HepG2 (cell line): Measurements from ENCODE around the gene CLTA. TPM values are rescaled to one million over a fixed set of nuclear protein-coding genes. Genes with fewer than 3 reads are reported as not detected.
"Not testable (repeated sequence)": the region's sequence is repeated elsewhere in the genome, so short reads cannot be mapped to it uniquely, and the experiment has no call there.

Experiments used
- ATAC-seq: fragments of 200-7000 bp; cut with Tn5 transposase; 3 replicates; pipeline ENCODE4 v1.9.1; 2020; ENCODE audit warnings: mild to moderate bottlenecking, moderate library complexity
- BruUV-seq: library from RNA; stranded (reverse); fragments of 400-500 nt; replicated peaks from 2 replicates; lab custom pipeline; 2021; lab: Mats Ljungman, UMichigan
- CTCF ChIA-PET: fragments of 300-600 bp; formaldehyde crosslinking; extraction: SDS; loops from one replicate; lab custom pipeline; 2021; ENCODE audit warnings: low total read pairs, inconsistent platforms, low intra/inter-chr PET ratio; lab: Yijun Ruan, JAX
- POLR2A ChIA-PET: fragments of 350-600 bp; sonication (Branson Sonifier 250); formaldehyde crosslinking; loops from one replicate; lab custom pipeline; 2020; ENCODE audit warnings: antibody characterized with exemption, inconsistent platforms; lab: Yijun Ruan, JAX
- DNase-seq: peaks from one replicate; pipeline ENCODE4 v3.0.0-alpha.2; 2015; ENCODE audit warnings: low spot score
- FAIRE-seq: peaks from 3 replicates; lab custom pipeline; 2011; peaks lifted over from hg19 to GRCh38; lab: Jason Lieb, UNC
- H2AFZ ChIP-seq: one replicate; pipeline ENCODE4 v1.6.1; 2011; ENCODE audit warnings: low read length, inconsistent platforms
- H3K27ac ChIP-seq: fragments of 300-600 bp; 3 replicates; pipeline ENCODE4 v1.8.0; 2011; ENCODE audit warnings: mixed run types, mild to moderate bottlenecking, mixed read lengths, low read length, inconsistent platforms; ENCODE audit not compliant: insufficient read depth; ENCODE audit errors: extremely low read length
- H3K27me3 ChIP-seq, 2 experiments: fragments of 200-600 bp in 1 of 2; 2 replicates in 1 of 2; 3 replicates in 1 of 2; pipeline versions ENCODE4 v1.6.0 to v1.8.0; 2011; ENCODE audit warnings: low read length in 2 of 2, mild to moderate bottlenecking in 2 of 2, moderate library complexity in 2 of 2, inconsistent platforms in 1 of 2; ENCODE audit not compliant: insufficient read depth in 2 of 2, control insufficient read depth in 1 of 2
- H3K36me3 ChIP-seq, 2 experiments: fragments of 200-600 bp in 1 of 2; replicated peaks in 1 of 2; 2 replicates in 1 of 2; 3 replicates in 1 of 2; pipeline versions ENCODE4 v1.5.1 to v1.8.0; 2011; ENCODE audit warnings: low read length in 2 of 2, inconsistent platforms in 1 of 2; ENCODE audit not compliant: insufficient read depth in 2 of 2, control insufficient read depth in 1 of 2
- H3K4me1 ChIP-seq: 2 replicates; pipeline ENCODE4 v1.5.1; 2012; ENCODE audit warnings: low read length, inconsistent platforms; ENCODE audit not compliant: insufficient read depth
- H3K4me2 ChIP-seq: 2 replicates; pipeline ENCODE4 v1.6.0; 2011; ENCODE audit warnings: low read depth, low read length, inconsistent platforms
- H3K4me3 ChIP-seq, 3 experiments: fragments of 200-600 bp in 1 of 3; sonication (generic), shearing (Covaris generic) in 1 of 3; replicated peaks in 1 of 3; 2 replicates each; pipeline ENCODE4 v1.5.1; 2011 to 2016; ENCODE audit warnings: low read length in 3 of 3, inconsistent platforms in 2 of 3, low read depth in 2 of 3, mild to moderate bottlenecking in 2 of 3, control low read depth in 1 of 3, mixed read lengths in 1 of 3; ENCODE audit not compliant: insufficient read depth in 1 of 3
- H3K79me2 ChIP-seq: one replicate; pipeline ENCODE4 v1.6.1; 2011; ENCODE audit warnings: low read length, inconsistent platforms; ENCODE audit not compliant: insufficient read depth
- H3K9ac ChIP-seq: 2 replicates; pipeline ENCODE4 v1.6.0; 2011; ENCODE audit warnings: mild to moderate bottlenecking, low read depth, low read length, inconsistent platforms; ENCODE audit not compliant: insufficient read depth
- H3K9me3 ChIP-seq: 2 replicates; pipeline ENCODE4 v1.5.1; 2012; ENCODE audit warnings: mild to moderate bottlenecking, low read length
- H4K20me1 ChIP-seq: 2 replicates; pipeline ENCODE4 v1.6.0; 2011; ENCODE audit warnings: inconsistent platforms, mild to moderate bottlenecking, low read length, moderate library complexity; ENCODE audit not compliant: insufficient read depth
- ATF7 ChIP-seq, 2 experiments: fragments of 450-650 bp in 1 of 2; sonication (generic) in 1 of 2; formaldehyde crosslinking in 1 of 2; IDR thresholded peaks; 2 replicates each; pipeline versions ENCODE4 v1.4.0 to v1.6.1; 2016 to 2020; ENCODE audit warnings: antibody characterized with exemption in 1 of 2, mild to moderate bottlenecking in 1 of 2, missing genetic modification reagents in 1 of 2
- GATAD1 ChIP-seq: IDR thresholded peaks from 2 replicates; pipeline ENCODE4 v1.6.1; 2016; ENCODE audit warnings: missing genetic modification reagents, missing compliant biosample characterization
- ISL2 ChIP-seq: sonication (generic); formaldehyde crosslinking; IDR thresholded peaks from 2 replicates; pipeline ENCODE4 v1.5.0; 2020; ENCODE audit warnings: missing genetic modification reagents
- KAT7 ChIP-seq: IDR thresholded peaks from 2 replicates; pipeline ENCODE4 v1.6.1; 2018; ENCODE audit warnings: borderline replicate concordance, missing compliant biosample characterization
- MEIS1 ChIP-seq: sonication (generic); formaldehyde crosslinking; IDR thresholded peaks from 2 replicates; pipeline ENCODE4 v1.9.0; 2021; ENCODE audit warnings: mild to moderate bottlenecking, missing genetic modification reagents, moderate library complexity, borderline replicate concordance
- NR2F1 ChIP-seq, 2 experiments: fragments of 450-650 bp in 1 of 2; formaldehyde crosslinking in 1 of 2; IDR thresholded peaks; 2 replicates each; pipeline versions ENCODE4 v1.5.0 to v1.6.1; 2016 to 2020; ENCODE audit warnings: mild to moderate bottlenecking in 1 of 2, missing compliant biosample characterization in 1 of 2, missing genetic modification reagents in 1 of 2, moderate library complexity in 1 of 2
- PLRG1 ChIP-seq: fragments of 450-650 bp; conservative IDR thresholded peaks from 2 replicates; pipeline ENCODE4 v1.6.1; 2016
- RBM39 ChIP-seq: fragments of 200-400 bp; formaldehyde crosslinking; IDR thresholded peaks from one replicate; pipeline ENCODE4 v1.6.1; 2018; ENCODE audit warnings: antibody characterized with exemption, mild to moderate bottlenecking, low read depth, low read length; ENCODE audit not compliant: poor library complexity, severe bottlenecking
- RNF219 ChIP-seq: sonication (generic); formaldehyde crosslinking; IDR thresholded peaks from 2 replicates; pipeline ENCODE4 v1.5.0; 2020; ENCODE audit warnings: mild to moderate bottlenecking, missing genetic modification reagents
- TEAD3 ChIP-seq: optimal IDR thresholded peaks from 2 replicates; pipeline ENCODE3; 2016; ENCODE audit warnings: borderline replicate concordance
- TIGD3 ChIP-seq: sonication (generic); formaldehyde crosslinking; IDR thresholded peaks from 2 replicates; pipeline ENCODE4 v1.5.1; 2020; ENCODE audit warnings: mild to moderate bottlenecking, missing genetic modification reagents, borderline replicate concordance
- ZBTB8A ChIP-seq: sonication (generic); formaldehyde crosslinking; IDR thresholded peaks from 2 replicates; pipeline ENCODE4 v1.4.0; 2020; ENCODE audit warnings: mild to moderate bottlenecking, low read depth, missing genetic modification reagents, borderline replicate concordance
- WGBS: methylation state at CpG from one replicate; pipeline ENCODE4 v1.1.6; 2017; ENCODE audit warnings: low lambda C conversion rate; 5-methylcytosine and 5-hydroxymethylcytosine counted together
- in situ Hi-C: cut with HindIII; loops from 2 replicates; pipeline ENCODE4 v1.10.0; 2017; ENCODE audit warnings: low pct_unique_long_range_greater_than_20kb; ENCODE audit not compliant: extremely low pct_ligation_motif_present
- intact Hi-C: fragments of 100-400 bp; cut with micrococcal nuclease; formaldehyde crosslinking; loops from one replicate; pipeline ENCODE4 v1.10.0; 2022; ENCODE audit not compliant: unreplicated experiment
- polyA plus RNA-seq, 8 experiments: library from polyadenylated mRNA; depleted of rRNA in 3 of 8; stranded (reverse) in 7 of 8; unstranded in 1 of 8; fragments of >200 nt; fragmentation: Illumina TruSeq in 4 of 8; extraction: Trizol in 4 of 8; gene quantifications; 2 replicates each; pipeline versions ENCODE4 v1.2.1 to v1.2.3, GENCODE V29; 2011 to 2016; ENCODE audit warnings: low read depth in 4 of 8, missing spikeins in 1 of 8, mixed read lengths in 1 of 8; ENCODE audit not compliant: insufficient read depth in 1 of 8
- total RNA-seq, 5 experiments: library from RNA; depleted of rRNA; stranded (reverse); fragments of >200 nt; fragmentation: Illumina TruSeq; extraction: Trizol; gene quantifications; 2 replicates each; pipeline ENCODE4 v1.2.3, GENCODE V29; 2016; ENCODE audit warnings: low read depth in 1 of 5
- TF ChIP-seq, protein P1 (sequence below): sonication (generic); formaldehyde crosslinking; IDR thresholded peaks from 2 replicates; pipeline ENCODE4 v1.4.0; 2020; ENCODE audit warnings: missing genetic modification reagents

Gene CLTA
- total and polyA plus RNA-seq, 2 of the 13 experiments (the other 11 are each of a cell fraction or from before 2014, with no cell fraction given), result 143 to 222 TPM

DNA sequence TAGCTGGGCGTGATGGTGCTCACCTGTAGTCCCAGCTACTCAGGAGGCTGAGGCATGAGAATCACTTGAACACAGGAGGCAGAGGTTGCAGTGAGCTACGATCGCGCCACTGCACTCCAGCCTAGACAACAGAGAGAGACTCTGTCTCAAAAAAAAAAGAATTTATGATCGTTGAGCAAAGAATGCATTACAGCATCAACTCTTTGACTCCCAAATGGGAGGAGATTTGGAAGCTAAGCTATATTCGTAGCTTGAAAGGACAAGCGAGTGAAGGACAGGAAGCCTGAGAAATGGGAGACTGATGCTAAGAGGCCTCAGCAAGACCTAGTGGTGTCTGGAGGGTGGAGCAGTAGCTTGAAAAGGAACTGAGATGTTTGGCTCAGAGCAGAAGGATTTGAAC lies 31.8 kb upstream of the CLTA start:
- no peak overlapping the region for H3K27ac ChIP-seq
- H2AFZ ChIP-seq, result no peak overlapping the region
- DNase-seq, result no peak
- in situ Hi-C loops (no loop called here), intact Hi-C loops (no loop called here)
- no TSS peak for BruUV-seq
- 67% methylated on average over 7 of the region's 7 CpGs for WGBS
- peaks cover 0 to 4% of the 10 kb centered on the region in 2 experiments; a peak in 1 of 5 replicates for H3K27me3 ChIP-seq
- no peaks in the 10 kb centered on the region for H3K9me3 ChIP-seq
- H3K4me1 ChIP-seq, result peaks cover 9% of the 10 kb centered on the region; the same call in 1 of the 2 replicates
- CTCF ChIA-PET, result no interaction called here
- POLR2A ChIA-PET, result no interaction called here
- no peaks in the 10 kb centered on the region for H3K79me2 ChIP-seq
- H3K9ac ChIP-seq, result no peak overlapping the region
- no peak overlapping the region for H3K4me2 ChIP-seq
- no peak for TF ChIP-seq PLRG1
- TF ChIP-seq, protein P1, sequence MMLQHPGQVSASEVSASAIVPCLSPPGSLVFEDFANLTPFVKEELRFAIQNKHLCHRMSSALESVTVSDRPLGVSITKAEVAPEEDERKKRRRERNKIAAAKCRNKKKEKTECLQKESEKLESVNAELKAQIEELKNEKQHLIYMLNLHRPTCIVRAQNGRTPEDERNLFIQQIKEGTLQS, result no peak
- TF ChIP-seq MEIS1, result no peak
- TF ChIP-seq ATF7 (IDR thresholded peaks at IDR 0.05), result no peak
- TF ChIP-seq ATF7 (CRISPR knock-in tag; IDR thresholded peaks at IDR 0.05), result no peak
- no peak for TF ChIP-seq ISL2 (CRISPR knock-in tag)
- TF ChIP-seq RBM39, result no peak
- TF ChIP-seq GATAD1 (CRISPR knock-in tag), result no peak
- TF ChIP-seq NR2F1 (CRISPR knock-in tag; IDR thresholded peaks at IDR 0.05), result no peak
- TF ChIP-seq TEAD3, result no peak
- TF ChIP-seq KAT7 (CRISPR knock-in tag), result no peak
- no peak for TF ChIP-seq TIGD3 (CRISPR knock-in tag)
- no peak for TF ChIP-seq RNF219 (CRISPR knock-in tag)
- TF ChIP-seq ZBTB8A (CRISPR knock-in tag), result no peak
- H4K20me1 ChIP-seq, result no peaks in the 10 kb centered on the region
- no peak for ATAC-seq
- H3K4me3 ChIP-seq, result no peak overlapping the region
- no peak for FAIRE-seq
- no peaks in the 10 kb centered on the region for H3K36me3 ChIP-seq

DNA sequence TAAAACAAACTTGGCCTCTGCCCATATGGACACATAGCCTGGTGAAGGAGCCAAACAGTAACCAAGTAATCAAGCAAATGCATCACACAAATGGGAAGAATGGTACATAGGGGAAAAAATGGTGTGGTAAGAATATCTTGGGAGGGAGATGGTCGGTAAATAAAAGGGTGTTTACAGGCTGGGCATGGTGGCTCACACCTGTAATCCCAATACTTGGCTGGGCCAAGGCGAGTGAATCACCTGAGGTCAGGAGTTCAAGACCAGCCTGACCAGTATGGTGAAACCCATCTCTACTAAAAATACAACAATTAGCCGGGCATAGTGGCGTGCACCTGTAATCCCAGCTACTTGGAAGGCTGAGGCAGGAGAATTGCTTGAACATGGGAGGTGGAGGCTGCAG lies 31.2 kb upstream of the CLTA start:
- H3K9ac ChIP-seq, POLR2A ChIA-PET, in situ Hi-C loops, H3K4me2 ChIP-seq, DNase-seq, H3K36me3 ChIP-seq, FAIRE-seq, H3K4me1 ChIP-seq, H3K4me3 ChIP-seq, ATAC-seq, CTCF ChIA-PET, H4K20me1 ChIP-seq, BruUV-seq, intact Hi-C loops, H3K79me2 ChIP-seq, H3K27me3 ChIP-seq, H2AFZ ChIP-seq, H3K9me3 ChIP-seq, H3K27ac ChIP-seq: not testable (repeated sequence)
- 34% methylated on average over 4 of the region's 4 CpGs for WGBS
